ENCODE results near the gene SNX10. TPM values are rescaled to one million over a fixed set of nuclear protein-coding genes. Genes with fewer than 3 reads are reported as not detected.

The SNX10 gene
- total and polyA plus RNA-seq, 2 experiments from 2014 or later = 0.60 to 1.5 TPM

- DNase-seq = no peak
- peaks cover 64% of the 10 kb centered on the region for H3K27me3 ChIP-seq (replicated peaks; ENCODE audit: insufficient read depth)
- no peak overlapping the region for H2AFZ ChIP-seq
- H3K36me3 ChIP-seq (ENCODE audit: low read depth) = no peaks in the 10 kb centered on the region
- H3K9me2 ChIP-seq (ENCODE audit: insufficient read depth) = no peaks in the 10 kb centered on the region
- TF ChIP-seq EZH2 (IDR thresholded peaks at IDR 0.05; ENCODE audit: insufficient read depth, poor library complexity, severe bottlenecking) = no peak
- TF ChIP-seq EZH2phosphoT487 (IDR thresholded peaks at IDR 0.05; ENCODE audit: insufficient read depth, low read depth) = no peak
- WGBS, 2 experiments (ENCODE audit: low coverage in 1 of 2, low lambda C conversion rate in 2 of 2, missing lambda C conversion rate in 2 of 2) = 77% methylated on average over 10 of the region's 10 CpGs
- H3K9me3 ChIP-seq (ENCODE audit: low read depth) = no peaks in the 10 kb centered on the region
- no peaks in the 10 kb centered on the region for H3F3A ChIP-seq (ENCODE audit: insufficient read depth)
- H3K9ac ChIP-seq = no peak overlapping the region
- H3K4me2 ChIP-seq (ENCODE audit: unreplicated experiment) = no peak overlapping the region
- H4K20me1 ChIP-seq (ENCODE audit: insufficient read depth) = no peaks in the 10 kb centered on the region
- in situ Hi-C loops (cut with MboI) = no loop called here
- H3K27ac ChIP-seq = no peak overlapping the region
- no peaks in the 10 kb centered on the region for H3K4me1 ChIP-seq (ENCODE audit: insufficient read depth)
- no peak overlapping the region for H3K4me3 ChIP-seq
- H3K79me2 ChIP-seq (ENCODE audit: insufficient read depth) = no peaks in the 10 kb centered on the region
Measured at GRCh38 chr7:26381476-26382353, 90.1 kb downstream of the SNX10 start.

- Histone ChIP-seq H2AFZ (no peak overlapping the region), H3K4me2 (ENCODE audit: unreplicated experiment) (no peak overlapping the region), H3K9me3 (ENCODE audit: low read depth) (no peaks in the 10 kb centered on the region), H3K4me1 (ENCODE audit: insufficient read depth) (no peaks in the 10 kb centered on the region), H3K4me3 (no peak overlapping the region), H3F3A (ENCODE audit: insufficient read depth) (no peaks in the 10 kb centered on the region), H3K36me3 (ENCODE audit: low read depth) (no peaks in the 10 kb centered on the region), H3K9ac (no peak overlapping the region), H3K27me3 (replicated peaks; ENCODE audit: insufficient read depth) (peaks cover 60% of the 10 kb centered on the region), H3K9me2 (ENCODE audit: insufficient read depth) (no peaks in the 10 kb centered on the region), H3K79me2 (ENCODE audit: insufficient read depth) (no peaks in the 10 kb centered on the region), H3K27ac (no peak overlapping the region), H4K20me1 (ENCODE audit: insufficient read depth) (no peaks in the 10 kb centered on the region)
- no peak for DNase-seq
- TF ChIP-seq EZH2phosphoT487 (IDR thresholded peaks at IDR 0.05; ENCODE audit: insufficient read depth, low read depth) = no peak
- TF ChIP-seq EZH2 (IDR thresholded peaks at IDR 0.05; ENCODE audit: insufficient read depth, poor library complexity, severe bottlenecking) = no peak
- in situ Hi-C loops (cut with MboI) = no loop called here
Measured at GRCh38 chr7:26385240-26385639, 93.6 kb downstream of the SNX10 start.

- in situ Hi-C loops (cut with MboI) = no loop called here
- WGBS, 2 experiments (ENCODE audit: low coverage in 1 of 2, low lambda C conversion rate in 2 of 2, missing lambda C conversion rate in 2 of 2) = 16 to 33% methylated on average over 2 of the region's 2 CpGs
Measured at GRCh38 chr7:26387731-26388130, 96.1 kb downstream of the SNX10 start.

GRCh38 chr7:26388256-26388655 lies 96.6 kb downstream of the SNX10 start:
- Histone ChIP-seq H3K79me2 (ENCODE audit: insufficient read depth) (no peaks in the 10 kb centered on the region), H2AFZ (no peak overlapping the region), H3K27me3 (replicated peaks; ENCODE audit: insufficient read depth) (peaks cover 66% of the 10 kb centered on the region), H3K4me1 (ENCODE audit: insufficient read depth) (no peaks in the 10 kb centered on the region), H4K20me1 (ENCODE audit: insufficient read depth) (no peaks in the 10 kb centered on the region), H3K4me2 (ENCODE audit: unreplicated experiment) (no peak overlapping the region), H3K4me3 (no peak overlapping the region), H3K36me3 (ENCODE audit: low read depth) (no peaks in the 10 kb centered on the region), H3F3A (ENCODE audit: insufficient read depth) (no peaks in the 10 kb centered on the region), H3K9me3 (ENCODE audit: low read depth) (no peaks in the 10 kb centered on the region), H3K9me2 (ENCODE audit: insufficient read depth) (no peaks in the 10 kb centered on the region), H3K9ac (no peak overlapping the region), H3K27ac (no peak overlapping the region)
- WGBS, 2 experiments (ENCODE audit: low coverage in 1 of 2, low lambda C conversion rate in 2 of 2, missing lambda C conversion rate in 2 of 2) = 73 to 78% methylated on average over 4 of the region's 4 CpGs
- TF ChIP-seq EZH2 (IDR thresholded peaks at IDR 0.05; ENCODE audit: insufficient read depth, poor library complexity, severe bottlenecking) (no peak), EZH2phosphoT487 (IDR thresholded peaks at IDR 0.05; ENCODE audit: insufficient read depth, low read depth) (no peak)
- in situ Hi-C loops (cut with MboI) = no loop called here
- no peak for DNase-seq

More at GRCh38 chr7:26387731-26388130, 96.1 kb downstream of the SNX10 start:
- Histone ChIP-seq H3K36me3 (ENCODE audit: low read depth) (no peaks in the 10 kb centered on the region), H3K9me2 (ENCODE audit: insufficient read depth) (no peaks in the 10 kb centered on the region), H3K27ac (no peak overlapping the region), H2AFZ (no peak overlapping the region), H3K9ac (no peak overlapping the region), H3K9me3 (ENCODE audit: low read depth) (no peaks in the 10 kb centered on the region), H3K27me3 (replicated peaks; ENCODE audit: insufficient read depth) (peaks cover 66% of the 10 kb centered on the region), H4K20me1 (ENCODE audit: insufficient read depth) (no peaks in the 10 kb centered on the region), H3K4me3 (no peak overlapping the region), H3F3A (ENCODE audit: insufficient read depth) (no peaks in the 10 kb centered on the region), H3K79me2 (ENCODE audit: insufficient read depth) (no peaks in the 10 kb centered on the region), H3K4me1 (ENCODE audit: insufficient read depth) (no peaks in the 10 kb centered on the region), H3K4me2 (ENCODE audit: unreplicated experiment) (no peak overlapping the region)
- DNase-seq = no peak
- TF ChIP-seq EZH2 (IDR thresholded peaks at IDR 0.05; ENCODE audit: insufficient read depth, poor library complexity, severe bottlenecking) = no peak

Measured in GM23248 (cell line).